K562 (cell line): ENCODE data around the gene PCNX2.

Experiments used
- CEBPB ChIP-seq: fragments of 450-650 bp; IDR thresholded peaks from 2 replicates; pipeline ENCODE4 v1.6.1; 2016; ENCODE audit warnings: missing genetic modification characterization, missing compliant biosample characterization
- TF ChIP-seq, protein P1 (sequence below): fragments of 450-650 bp; IDR thresholded peaks from 2 replicates; pipeline ENCODE4 v1.6.1; 2016; ENCODE audit warnings: borderline replicate concordance
- TF ChIP-seq, protein P2 (sequence below), 3 experiments: IDR thresholded peaks in 2 of 3; conservative IDR thresholded peaks in 1 of 3; 2 replicates each; pipeline ENCODE4 v1.5.1; 2011 to 2012; ENCODE audit warnings: low read length in 3 of 3, mild to moderate bottlenecking in 3 of 3, control low read depth in 2 of 3, improper control_type of control experiment in 1 of 3, inconsistent platforms in 1 of 3, low read depth in 1 of 3, mixed read lengths in 1 of 3, moderate library complexity in 1 of 3; ENCODE audit not compliant: insufficient read depth in 2 of 3
- TF ChIP-seq, protein P3 (sequence below): fragments of 250-450 bp; sonication (Bioruptor Pico); IDR thresholded peaks from 2 replicates; pipeline ENCODE4 v1.5.0; 2020; ENCODE audit warnings: mild to moderate bottlenecking

DNA sequence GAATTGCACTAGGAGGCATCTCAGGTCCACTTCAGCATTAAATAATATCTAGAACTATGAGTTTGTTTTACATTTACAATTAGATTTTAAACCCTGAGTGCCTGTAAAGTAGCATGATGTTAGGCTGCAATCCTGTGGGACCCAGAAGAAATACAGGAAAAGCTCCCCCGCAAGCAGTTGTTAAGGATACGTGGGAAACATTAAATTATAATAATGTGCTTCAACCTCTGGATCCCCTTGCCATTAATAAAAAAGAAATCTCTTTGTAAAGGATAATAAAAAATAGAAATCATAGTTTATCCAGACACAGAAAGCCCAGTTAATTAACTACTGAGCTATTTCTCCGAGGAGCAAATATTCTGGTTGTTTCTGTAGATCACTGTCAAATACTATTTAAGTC, 106.0 kb downstream of the PCNX2 start:
- TF ChIP-seq, protein P1, sequence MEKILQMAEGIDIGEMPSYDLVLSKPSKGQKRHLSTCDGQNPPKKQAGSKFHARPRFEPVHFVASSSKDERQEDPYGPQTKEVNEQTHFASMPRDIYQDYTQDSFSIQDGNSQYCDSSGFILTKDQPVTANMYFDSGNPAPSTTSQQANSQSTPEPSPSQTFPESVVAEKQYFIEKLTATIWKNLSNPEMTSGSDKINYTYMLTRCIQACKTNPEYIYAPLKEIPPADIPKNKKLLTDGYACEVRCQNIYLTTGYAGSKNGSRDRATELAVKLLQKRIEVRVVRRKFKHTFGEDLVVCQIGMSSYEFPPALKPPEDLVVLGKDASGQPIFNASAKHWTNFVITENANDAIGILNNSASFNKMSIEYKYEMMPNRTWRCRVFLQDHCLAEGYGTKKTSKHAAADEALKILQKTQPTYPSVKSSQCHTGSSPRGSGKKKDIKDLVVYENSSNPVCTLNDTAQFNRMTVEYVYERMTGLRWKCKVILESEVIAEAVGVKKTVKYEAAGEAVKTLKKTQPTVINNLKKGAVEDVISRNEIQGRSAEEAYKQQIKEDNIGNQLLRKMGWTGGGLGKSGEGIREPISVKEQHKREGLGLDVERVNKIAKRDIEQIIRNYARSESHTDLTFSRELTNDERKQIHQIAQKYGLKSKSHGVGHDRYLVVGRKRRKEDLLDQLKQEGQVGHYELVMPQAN, result no peak
- TF ChIP-seq, protein P2, sequence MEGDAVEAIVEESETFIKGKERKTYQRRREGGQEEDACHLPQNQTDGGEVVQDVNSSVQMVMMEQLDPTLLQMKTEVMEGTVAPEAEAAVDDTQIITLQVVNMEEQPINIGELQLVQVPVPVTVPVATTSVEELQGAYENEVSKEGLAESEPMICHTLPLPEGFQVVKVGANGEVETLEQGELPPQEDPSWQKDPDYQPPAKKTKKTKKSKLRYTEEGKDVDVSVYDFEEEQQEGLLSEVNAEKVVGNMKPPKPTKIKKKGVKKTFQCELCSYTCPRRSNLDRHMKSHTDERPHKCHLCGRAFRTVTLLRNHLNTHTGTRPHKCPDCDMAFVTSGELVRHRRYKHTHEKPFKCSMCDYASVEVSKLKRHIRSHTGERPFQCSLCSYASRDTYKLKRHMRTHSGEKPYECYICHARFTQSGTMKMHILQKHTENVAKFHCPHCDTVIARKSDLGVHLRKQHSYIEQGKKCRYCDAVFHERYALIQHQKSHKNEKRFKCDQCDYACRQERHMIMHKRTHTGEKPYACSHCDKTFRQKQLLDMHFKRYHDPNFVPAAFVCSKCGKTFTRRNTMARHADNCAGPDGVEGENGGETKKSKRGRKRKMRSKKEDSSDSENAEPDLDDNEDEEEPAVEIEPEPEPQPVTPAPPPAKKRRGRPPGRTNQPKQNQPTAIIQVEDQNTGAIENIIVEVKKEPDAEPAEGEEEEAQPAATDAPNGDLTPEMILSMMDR (IDR thresholded peaks at IDR 0.05 in 2 of 3, conservative IDR thresholded peaks at IDR 0.05 in 1 of 3; ENCODE audit: insufficient read depth in 2 of 3, low read depth in 1 of 3, low read length in 3 of 3), result no peak
- TF ChIP-seq CEBPB (tag), result no peak
- TF ChIP-seq, protein P3, sequence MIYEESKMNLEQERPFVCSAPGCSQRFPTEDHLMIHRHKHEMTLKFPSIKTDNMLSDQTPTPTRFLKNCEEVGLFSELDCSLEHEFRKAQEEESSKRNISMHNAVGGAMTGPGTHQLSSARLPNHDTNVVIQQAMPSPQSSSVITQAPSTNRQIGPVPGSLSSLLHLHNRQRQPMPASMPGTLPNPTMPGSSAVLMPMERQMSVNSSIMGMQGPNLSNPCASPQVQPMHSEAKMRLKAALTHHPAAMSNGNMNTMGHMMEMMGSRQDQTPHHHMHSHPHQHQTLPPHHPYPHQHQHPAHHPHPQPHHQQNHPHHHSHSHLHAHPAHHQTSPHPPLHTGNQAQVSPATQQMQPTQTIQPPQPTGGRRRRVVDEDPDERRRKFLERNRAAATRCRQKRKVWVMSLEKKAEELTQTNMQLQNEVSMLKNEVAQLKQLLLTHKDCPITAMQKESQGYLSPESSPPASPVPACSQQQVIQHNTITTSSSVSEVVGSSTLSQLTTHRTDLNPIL (CRISPR knock-in tag), result no peak
